Measurements from ENCODE around the gene TRAF2.

Gene TRAF2

GRCh38 chr9:136847088-136847825 is 39.1 kb upstream of the TRAF2 start:
- peak in 1 of 5 donors; percentile 28 for DNase-seq

GRCh38 chr9:136847826-136848392 is 38.4 kb upstream of the TRAF2 start:
- peak; percentile 40 to 86 (median 48) for DNase-seq

GRCh38 chr9:136848393-136849037 is 37.8 kb upstream of the TRAF2 start:
- DNase-seq: no peak

- DNase-seq: peak; percentile 92 to 98 (median 95)
Measured at GRCh38 chr9:136849038-136849959, 37.0 kb upstream of the TRAF2 start, which contains the start of gene PHPT1. Gene PHPT1, plus strand, starts transcription at chr9:136849409. Its CDS starts 22 bp downstream, at chr9:136849431.

- DNase-seq: peak in 1 of 5 donors; percentile 2
Measured at GRCh38 chr9:136849960-136850865, 36.1 kb upstream of the TRAF2 start.

- DNase-seq: peak in 1 of 5 donors; percentile 12
Measured at GRCh38 chr9:136850866-136851775, 35.2 kb upstream of the TRAF2 start.

GRCh38 chr9:136851941-136852663 is 34.2 kb upstream of the TRAF2 start, which contains the start of gene MAMDC4:
Gene MAMDC4, plus strand, starts transcription at chr9:136852346. Its CDS starts 71 bp downstream, at chr9:136852417.
- DNase-seq: peak in 1 of 5 donors; percentile 6

GRCh38 chr9:136852664-136853595 is 33.4 kb upstream of the TRAF2 start:
- DNase-seq: peak in 2 of 5 donors; percentile 4 to 13

- DNase-seq: peak in 2 of 5 donors; percentile 5 to 13
Measured at GRCh38 chr9:136853596-136854112, 32.7 kb upstream of the TRAF2 start.

GRCh38 chr9:136854113-136854841 is 32.0 kb upstream of the TRAF2 start:
- DNase-seq: peak in 1 of 5 donors; percentile 10

GRCh38 chr9:136854842-136855460 is 31.4 kb upstream of the TRAF2 start:
- DNase-seq: peak in 1 of 5 donors; percentile 16

GRCh38 chr9:136855461-136856078 is 30.7 kb upstream of the TRAF2 start:
- no peak for DNase-seq

- DNase-seq: no peak
Measured at GRCh38 chr9:136856079-136856476, 30.2 kb upstream of the TRAF2 start.

- DNase-seq: peak in 1 of 5 donors; percentile 11
Measured at GRCh38 chr9:136856541-136857141, 29.7 kb upstream of the TRAF2 start.

- no peak for DNase-seq
Measured at GRCh38 chr9:136857166-136857565, 29.1 kb upstream of the TRAF2 start.
